Measurements from ENCODE around the gene POLG.

GRCh38 chr15:89371228-89372044, 36.8 kb upstream of the POLG start:
- TF ChIP-seq CTCF (conservative IDR thresholded peaks at IDR 0.05; ENCODE audit: low read depth, low read length) (no peak), EZH2 (IDR thresholded peaks at IDR 0.05; ENCODE audit: low read length, unreplicated experiment) (no peak)

Measured in PC-3 (cell line).